HepG2 (cell line): ENCODE measurements around the gene PYHIN1. TPM values are rescaled to one million over a fixed set of nuclear protein-coding genes. Genes with fewer than 3 reads are reported as not detected.

Experiments
- ATAC-seq: fragments of 200-7000 bp; cut with Tn5 transposase; 3 replicates; pipeline ENCODE4 v1.9.1; 2020; ENCODE audit warnings: mild to moderate bottlenecking, moderate library complexity
- BruUV-seq: library from RNA; stranded (reverse); fragments of 400-500 nt; replicated peaks from 2 replicates; lab custom pipeline; 2021; lab: Mats Ljungman, UMichigan
- CTCF ChIA-PET: fragments of 300-600 bp; formaldehyde crosslinking; extraction: SDS; loops from one replicate; lab custom pipeline; 2021; ENCODE audit warnings: low total read pairs, inconsistent platforms, low intra/inter-chr PET ratio; lab: Yijun Ruan, JAX
- POLR2A ChIA-PET: fragments of 350-600 bp; sonication (Branson Sonifier 250); formaldehyde crosslinking; loops from one replicate; lab custom pipeline; 2020; ENCODE audit warnings: antibody characterized with exemption, inconsistent platforms; lab: Yijun Ruan, JAX
- DNase-seq: peaks from one replicate; pipeline ENCODE4 v3.0.0-alpha.2; 2015; ENCODE audit warnings: low spot score
- FAIRE-seq: peaks from 3 replicates; lab custom pipeline; 2011; peaks lifted over from hg19 to GRCh38; lab: Jason Lieb, UNC
- H2AFZ ChIP-seq: one replicate; pipeline ENCODE4 v1.6.1; 2011; ENCODE audit warnings: low read length, inconsistent platforms
- H3K27ac ChIP-seq: fragments of 300-600 bp; 3 replicates; pipeline ENCODE4 v1.8.0; 2011; ENCODE audit warnings: mixed run types, mild to moderate bottlenecking, mixed read lengths, low read length, inconsistent platforms; ENCODE audit not compliant: insufficient read depth; ENCODE audit errors: extremely low read length
- H3K27me3 ChIP-seq, 2 experiments: fragments of 200-600 bp in 1 of 2; 2 replicates in 1 of 2; 3 replicates in 1 of 2; pipeline versions ENCODE4 v1.6.0 to v1.8.0; 2011; ENCODE audit warnings: low read length in 2 of 2, mild to moderate bottlenecking in 2 of 2, moderate library complexity in 2 of 2, inconsistent platforms in 1 of 2; ENCODE audit not compliant: insufficient read depth in 2 of 2, control insufficient read depth in 1 of 2
- H3K36me3 ChIP-seq, 2 experiments: fragments of 200-600 bp in 1 of 2; replicated peaks in 1 of 2; 2 replicates in 1 of 2; 3 replicates in 1 of 2; pipeline versions ENCODE4 v1.5.1 to v1.8.0; 2011; ENCODE audit warnings: low read length in 2 of 2, inconsistent platforms in 1 of 2; ENCODE audit not compliant: insufficient read depth in 2 of 2, control insufficient read depth in 1 of 2
- H3K4me1 ChIP-seq: 2 replicates; pipeline ENCODE4 v1.5.1; 2012; ENCODE audit warnings: low read length, inconsistent platforms; ENCODE audit not compliant: insufficient read depth
- H3K4me2 ChIP-seq: 2 replicates; pipeline ENCODE4 v1.6.0; 2011; ENCODE audit warnings: low read depth, low read length, inconsistent platforms
- H3K4me3 ChIP-seq, 3 experiments: fragments of 200-600 bp in 1 of 3; sonication (generic), shearing (Covaris generic) in 1 of 3; replicated peaks in 1 of 3; 2 replicates each; pipeline ENCODE4 v1.5.1; 2011 to 2016; ENCODE audit warnings: low read length in 3 of 3, inconsistent platforms in 2 of 3, low read depth in 2 of 3, mild to moderate bottlenecking in 2 of 3, control low read depth in 1 of 3, mixed read lengths in 1 of 3; ENCODE audit not compliant: insufficient read depth in 1 of 3
- H3K79me2 ChIP-seq: one replicate; pipeline ENCODE4 v1.6.1; 2011; ENCODE audit warnings: low read length, inconsistent platforms; ENCODE audit not compliant: insufficient read depth
- H3K9ac ChIP-seq: 2 replicates; pipeline ENCODE4 v1.6.0; 2011; ENCODE audit warnings: mild to moderate bottlenecking, low read depth, low read length, inconsistent platforms; ENCODE audit not compliant: insufficient read depth
- H3K9me3 ChIP-seq: 2 replicates; pipeline ENCODE4 v1.5.1; 2012; ENCODE audit warnings: mild to moderate bottlenecking, low read length
- H4K20me1 ChIP-seq: 2 replicates; pipeline ENCODE4 v1.6.0; 2011; ENCODE audit warnings: inconsistent platforms, mild to moderate bottlenecking, low read length, moderate library complexity; ENCODE audit not compliant: insufficient read depth
- CENPBD1 ChIP-seq: sonication (generic); formaldehyde crosslinking; IDR thresholded peaks from 2 replicates; pipeline ENCODE4 v1.8.0; 2022; ENCODE audit warnings: missing genetic modification reagents, low read depth, mild to moderate bottlenecking, borderline replicate concordance
- HDAC6 ChIP-seq: fragments of 200-600 bp; sonication (generic); IDR thresholded peaks from 2 replicates; pipeline ENCODE4 v1.7.0; 2017; ENCODE audit warnings: mild to moderate bottlenecking, antibody characterized with exemption, low read length, low read depth
- JUNB ChIP-seq: sonication (generic); formaldehyde crosslinking; IDR thresholded peaks from 2 replicates; pipeline ENCODE4 v1.8.0; 2022; ENCODE audit warnings: missing genetic modification reagents, mild to moderate bottlenecking, borderline replicate concordance
- NR2F2 ChIP-seq: IDR thresholded peaks from 2 replicates; pipeline ENCODE4 v1.6.1; 2012; ENCODE audit warnings: low read depth, inconsistent platforms, borderline replicate concordance
- SPEN ChIP-seq: sonication (generic); formaldehyde crosslinking; IDR thresholded peaks from 2 replicates; pipeline ENCODE4 v1.5.1; 2020; ENCODE audit warnings: low read depth, mild to moderate bottlenecking, missing genetic modification reagents
- TIGD3 ChIP-seq: sonication (generic); formaldehyde crosslinking; IDR thresholded peaks from 2 replicates; pipeline ENCODE4 v1.5.1; 2020; ENCODE audit warnings: mild to moderate bottlenecking, missing genetic modification reagents, borderline replicate concordance
- ZFP41 ChIP-seq: sonication (generic); formaldehyde crosslinking; IDR thresholded peaks from 2 replicates; pipeline ENCODE4 v1.4.0; 2020; ENCODE audit warnings: mild to moderate bottlenecking, missing genetic modification reagents, borderline replicate concordance
- WGBS: methylation state at CpG from one replicate; pipeline ENCODE4 v1.1.6; 2017; ENCODE audit warnings: low lambda C conversion rate; 5-methylcytosine and 5-hydroxymethylcytosine counted together
- in situ Hi-C: cut with HindIII; loops from 2 replicates; pipeline ENCODE4 v1.10.0; 2017; ENCODE audit warnings: low pct_unique_long_range_greater_than_20kb; ENCODE audit not compliant: extremely low pct_ligation_motif_present
- intact Hi-C: fragments of 100-400 bp; cut with micrococcal nuclease; formaldehyde crosslinking; loops from one replicate; pipeline ENCODE4 v1.10.0; 2022; ENCODE audit not compliant: unreplicated experiment
- polyA plus RNA-seq, 8 experiments: library from polyadenylated mRNA; depleted of rRNA in 3 of 8; stranded (reverse) in 7 of 8; unstranded in 1 of 8; fragments of >200 nt; fragmentation: Illumina TruSeq in 4 of 8; extraction: Trizol in 4 of 8; gene quantifications; 2 replicates each; pipeline versions ENCODE4 v1.2.1 to v1.2.3, GENCODE V29; 2011 to 2016; ENCODE audit warnings: low read depth in 4 of 8, missing spikeins in 1 of 8, mixed read lengths in 1 of 8; ENCODE audit not compliant: insufficient read depth in 1 of 8
- total RNA-seq, 5 experiments: library from RNA; depleted of rRNA; stranded (reverse); fragments of >200 nt; fragmentation: Illumina TruSeq; extraction: Trizol; gene quantifications; 2 replicates each; pipeline ENCODE4 v1.2.3, GENCODE V29; 2016; ENCODE audit warnings: low read depth in 1 of 5

The PYHIN1 gene
- total and polyA plus RNA-seq, 2 of the 13 experiments (the other 11 are each of a cell fraction or from before 2014, with no cell fraction given) = not detected

DNA sequence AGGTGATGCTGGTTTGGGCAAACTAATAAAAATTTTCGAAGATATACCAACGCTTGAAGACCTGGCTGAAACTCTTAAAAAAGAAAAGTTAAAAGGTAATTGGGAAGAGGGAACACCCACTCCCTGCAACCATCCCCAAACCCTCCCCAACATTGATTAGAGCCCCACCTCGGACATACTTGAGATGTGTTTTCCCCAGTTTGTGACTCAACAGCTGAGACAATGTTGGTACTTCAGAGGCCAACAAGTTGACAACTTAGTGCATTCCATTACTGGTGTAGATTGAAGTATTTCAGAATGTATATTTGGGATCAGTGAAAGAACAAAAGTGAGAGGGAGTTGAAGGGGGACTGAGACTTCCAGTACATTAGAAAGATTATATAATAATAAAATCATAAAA, 83.5 kb downstream of the PYHIN1 start:
- intact Hi-C loops = no loop called here
- Histone ChIP-seq H3K4me2 (no peak overlapping the region), H3K9me3 (no peaks in the 10 kb centered on the region), H3K9ac (no peak overlapping the region), H3K4me1 (no peaks in the 10 kb centered on the region), H2AFZ (no peak overlapping the region), H3K4me3 (no peak overlapping the region), H3K27ac (no peak overlapping the region), H3K36me3 (no peaks in the 10 kb centered on the region), H4K20me1 (no peaks in the 10 kb centered on the region), H3K79me2 (no peaks in the 10 kb centered on the region), H3K27me3 (0 out of 5 replicates have a peak, but pooled peaks cover 0 to 2% of the 10 kb centered on the region in 2 experiments)
- 0% methylated on average over 3 of the region's 3 CpGs for WGBS
- DNase-seq = no peak
- no peak for FAIRE-seq
- no peak for ATAC-seq
- TF ChIP-seq SPEN (CRISPR knock-in tag) = no peak
- no peak for TF ChIP-seq CENPBD1 (CRISPR knock-in tag)
- no peak for TF ChIP-seq TIGD3 (CRISPR knock-in tag)
- TF ChIP-seq JUNB = no peak
- TF ChIP-seq NR2F2 = no peak
- no peak for TF ChIP-seq ZFP41
- TF ChIP-seq HDAC6 = no peak
- CTCF ChIA-PET = no interaction called here
- POLR2A ChIA-PET = no interaction called here
- BruUV-seq = no TSS peak
- in situ Hi-C loops = loop anchor here (25.0 kb wide), 1 partner anchor 828 kb away; the partner anchor contains the start of gene CD1D
